HG03095 (cell line): ENCODE data around the gene ART1.
"Not testable (repeated sequence)": the region's sequence is repeated elsewhere in the genome, so short reads cannot be mapped to it uniquely, and the experiment has no call there.

Experiments used
- ATAC-seq: cut with Tn5 transposase; IDR thresholded peaks from one replicate; pipeline ENCODE4 v1.9.1; 2021; ENCODE audit warnings: moderate library complexity; ENCODE audit not compliant: unreplicated experiment

The ART1 gene

DNA sequence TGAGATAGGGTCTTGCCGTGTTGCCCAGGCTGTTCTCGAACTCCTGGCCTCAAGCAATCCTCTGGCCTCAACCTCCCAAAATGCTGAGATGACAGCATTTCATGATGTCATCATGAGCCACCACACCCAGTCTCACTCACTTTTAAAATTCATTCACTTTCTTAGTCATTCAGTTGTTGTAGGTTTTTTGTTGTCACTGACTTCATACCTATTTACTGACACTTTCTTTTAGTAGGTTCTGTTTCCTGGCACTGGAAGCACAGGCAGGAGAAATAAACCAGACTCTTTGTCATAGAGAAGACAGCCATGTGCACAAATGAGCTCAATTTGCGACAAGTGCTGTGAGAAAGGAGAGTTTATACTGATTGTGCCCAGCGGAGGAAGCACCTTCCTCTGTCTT, 13.6 kb upstream of the ART1 start:
- ATAC-seq = no peak

DNA sequence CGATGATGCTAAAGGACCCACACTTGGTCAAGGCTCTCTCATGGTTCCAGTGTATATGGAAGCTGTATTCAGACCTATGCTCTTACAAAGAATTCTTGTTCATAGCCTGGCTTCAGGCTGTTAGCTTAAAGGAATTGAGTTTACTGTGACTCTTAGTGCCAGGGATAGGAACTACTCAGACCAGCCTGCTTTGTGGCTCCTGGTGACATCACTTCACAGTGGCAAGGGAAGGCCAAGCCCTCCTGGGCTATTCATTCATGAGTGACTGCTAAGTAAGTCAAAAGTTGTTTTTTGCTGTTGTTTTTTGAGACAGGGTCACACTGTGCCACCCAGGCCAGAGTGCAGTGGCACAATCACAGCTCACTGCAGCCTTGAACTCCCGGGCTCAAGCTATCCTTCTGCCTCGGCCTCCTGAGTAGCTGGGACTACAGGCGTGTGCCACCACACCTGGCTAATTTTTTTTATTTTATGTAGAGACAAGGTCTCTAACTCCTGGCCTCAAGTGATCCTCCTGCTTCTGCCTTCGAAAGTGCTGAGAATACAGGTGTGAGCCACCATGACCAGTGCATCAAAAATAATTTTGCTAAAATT, 12.8 kb upstream of the ART1 start:
- no peak for ATAC-seq

DNA sequence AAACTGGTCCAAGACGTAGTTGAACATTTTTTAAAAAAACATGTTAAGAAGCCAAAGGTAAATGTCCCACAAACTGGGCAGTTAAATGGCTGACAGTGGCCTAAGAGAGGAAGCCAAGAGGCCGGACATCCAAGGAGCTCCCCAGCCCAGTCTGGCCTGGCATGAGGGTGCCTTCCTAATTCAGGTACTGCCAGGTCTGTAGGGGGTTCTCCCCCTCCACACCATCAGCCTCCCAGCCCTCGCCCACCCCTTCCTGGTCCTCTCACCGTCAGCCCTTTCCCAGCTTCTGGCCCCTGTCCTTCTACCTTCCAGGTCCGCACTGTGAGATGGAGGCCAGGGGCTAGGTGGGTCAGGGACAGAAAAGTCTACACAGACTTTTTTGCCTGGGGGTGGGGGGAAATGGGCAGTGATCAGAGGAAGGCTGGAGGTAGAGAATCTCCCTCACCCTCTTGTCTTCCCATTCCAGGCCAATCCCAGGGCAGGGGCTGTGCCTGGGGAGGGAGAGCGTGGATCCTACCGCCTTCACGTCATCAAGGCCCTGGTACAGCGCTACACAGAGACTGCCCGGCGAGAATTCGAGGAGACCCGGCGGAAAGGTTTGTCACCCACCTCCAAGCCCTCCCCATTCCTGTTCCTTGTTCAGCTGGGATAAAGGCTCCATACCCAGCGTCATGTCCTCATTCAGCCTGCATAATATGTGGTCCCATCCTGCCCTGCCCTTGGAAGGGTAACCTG, 9.1 kb upstream of the ART1 start:
- no peak for ATAC-seq

DNA sequence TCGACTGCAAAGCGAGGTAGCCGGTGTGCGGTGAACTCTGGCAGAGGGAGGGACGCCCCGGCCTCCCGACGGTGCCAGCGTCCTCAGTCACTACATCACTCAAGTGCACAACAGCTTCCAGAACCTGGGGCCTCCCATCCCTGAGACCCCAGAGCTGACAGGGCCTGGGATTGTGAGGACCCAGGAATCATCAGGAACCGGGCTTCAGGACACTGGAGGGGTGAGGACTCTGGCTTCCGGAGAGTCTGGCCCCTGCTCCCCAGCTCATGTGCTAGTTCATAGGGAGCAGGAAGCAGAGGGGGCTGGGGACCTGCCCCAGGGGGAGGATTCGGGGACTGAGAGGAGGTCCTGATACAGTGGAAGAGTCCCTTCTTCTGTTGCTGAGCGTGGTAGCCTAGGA, 7.7 kb upstream of the ART1 start:
- no peak for ATAC-seq

DNA sequence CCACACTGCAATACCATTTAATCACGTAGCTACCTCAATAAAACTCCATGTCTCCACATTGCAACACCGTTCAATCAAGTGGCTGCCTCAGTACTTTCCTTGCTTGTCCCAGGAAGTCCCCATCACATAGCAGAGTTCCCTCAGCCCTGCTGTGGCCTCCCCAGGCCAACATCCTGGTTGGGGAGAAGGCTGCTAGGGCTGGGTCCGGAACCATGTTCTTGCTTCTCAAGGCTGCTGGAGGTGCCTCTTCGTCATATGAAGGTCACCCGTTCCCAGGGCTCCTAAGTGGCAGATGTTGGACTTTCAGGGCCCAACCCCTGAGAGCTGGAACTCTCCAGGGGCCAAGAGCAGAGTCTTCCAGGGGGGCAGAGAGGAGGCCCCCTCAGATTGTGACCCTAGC, 6.4 kb upstream of the ART1 start:
- no peak for ATAC-seq

DNA sequence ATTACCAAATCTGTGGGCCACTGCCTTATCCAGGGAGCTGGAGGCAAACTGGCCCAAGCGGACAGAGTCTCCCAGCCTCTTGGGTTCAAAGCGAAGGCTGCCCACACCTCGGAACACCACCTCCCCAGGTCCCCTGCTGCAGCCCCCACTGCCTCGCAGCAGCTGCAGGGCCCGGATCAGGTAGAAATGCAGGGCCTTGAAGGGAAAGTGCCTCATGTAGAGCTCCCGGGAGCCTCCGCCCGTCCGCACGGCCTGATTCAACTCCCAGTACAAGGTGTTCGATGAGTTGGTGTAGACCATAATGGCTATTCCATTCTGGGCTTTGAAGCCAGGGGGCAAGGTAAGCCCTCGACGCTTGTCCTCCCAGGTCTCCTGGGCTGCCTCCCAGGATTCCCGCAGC, 5.1 kb upstream of the ART1 start:
- no peak for ATAC-seq

DNA sequence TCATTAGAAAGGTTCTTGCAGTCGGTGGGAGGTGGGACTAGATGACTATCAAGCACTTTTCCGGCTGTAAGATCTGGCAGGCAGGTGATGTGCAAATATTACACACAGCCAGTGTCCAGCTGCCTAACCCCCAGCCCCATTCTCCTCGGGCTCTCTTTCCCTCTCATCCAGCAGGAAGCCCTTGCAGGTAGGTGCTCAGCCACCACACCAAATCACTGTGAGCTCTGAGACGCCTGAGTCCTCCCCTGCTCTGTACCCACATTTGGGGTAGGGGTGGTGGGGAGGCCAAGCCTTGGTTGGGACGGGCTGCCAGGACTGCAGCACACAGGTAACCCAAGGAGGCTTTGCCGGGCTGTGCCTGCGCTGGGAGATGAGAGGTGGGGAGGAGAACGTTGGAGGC, 3.7 kb upstream of the ART1 start:
- no peak for ATAC-seq

DNA sequence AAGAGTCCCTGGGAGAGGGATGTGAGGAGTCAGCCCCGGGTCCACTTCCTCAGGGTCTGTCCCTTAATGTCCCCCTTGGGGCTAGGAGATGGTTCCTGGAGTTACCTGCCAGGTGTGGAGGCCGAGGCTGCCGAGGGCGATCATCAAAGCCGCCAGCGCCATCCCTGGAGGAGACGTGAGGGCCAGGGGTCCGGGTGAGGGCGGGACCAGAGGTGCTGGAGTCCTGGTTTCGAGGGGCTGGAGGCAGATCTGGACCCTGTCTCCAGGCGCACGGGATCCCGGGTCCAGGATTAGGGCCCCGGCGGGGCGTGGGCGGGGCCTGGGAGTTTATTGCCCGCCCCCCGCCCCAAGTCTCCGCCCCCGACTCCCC, 3.2 kb upstream of the ART1 start, which contains the start of gene ART5:
TSS of gene ART5 (minus strand) at position 292 of the 370 bp plus-strand sequence. CDS start at position 162, 130 bp downstream.
- no peak for ATAC-seq

DNA sequence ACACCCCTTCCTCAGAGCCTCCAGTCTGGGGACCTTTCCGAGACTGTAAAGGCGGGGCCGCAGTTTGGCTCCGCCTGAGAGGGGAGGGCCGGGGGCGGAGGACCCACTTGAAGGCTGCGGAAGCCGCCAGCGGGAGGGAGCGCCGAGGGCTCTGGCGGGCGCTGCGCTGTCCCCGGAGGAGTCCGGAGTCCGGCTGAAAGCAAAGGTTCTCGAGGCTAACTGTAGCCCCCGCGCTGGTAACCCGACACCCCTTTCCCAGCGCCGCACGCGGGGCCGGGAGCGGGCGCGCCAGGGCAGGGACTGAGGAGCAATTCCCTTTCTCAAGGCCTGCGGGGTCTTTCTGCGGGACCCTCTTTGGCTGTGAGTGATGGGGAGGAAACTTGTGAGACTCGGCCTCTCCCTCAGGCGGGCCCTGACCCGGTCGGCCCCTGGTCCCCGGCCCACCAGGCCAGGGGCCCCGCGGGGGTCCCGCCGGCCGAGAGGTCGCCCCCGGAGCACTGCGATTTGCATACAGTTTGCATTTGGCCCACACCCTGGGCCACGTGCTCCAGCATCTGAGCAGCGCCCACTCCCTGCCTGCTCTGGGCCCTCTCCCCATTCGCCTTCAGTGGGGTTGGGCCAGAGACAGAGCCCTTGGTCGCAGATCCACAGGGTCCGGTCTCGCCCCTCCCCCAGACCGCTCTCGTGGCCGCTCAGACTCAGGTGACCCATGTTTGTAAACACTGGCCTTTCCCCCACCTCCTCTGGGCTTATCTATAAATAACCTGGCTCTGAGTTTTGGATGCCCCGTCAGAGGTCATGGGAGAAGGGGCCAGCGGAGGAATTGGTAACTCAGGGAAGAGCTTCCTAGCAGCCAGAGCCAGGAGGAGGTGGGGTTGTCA, 2.6 kb upstream of the ART1 start:
- ATAC-seq = no peak

DNA sequence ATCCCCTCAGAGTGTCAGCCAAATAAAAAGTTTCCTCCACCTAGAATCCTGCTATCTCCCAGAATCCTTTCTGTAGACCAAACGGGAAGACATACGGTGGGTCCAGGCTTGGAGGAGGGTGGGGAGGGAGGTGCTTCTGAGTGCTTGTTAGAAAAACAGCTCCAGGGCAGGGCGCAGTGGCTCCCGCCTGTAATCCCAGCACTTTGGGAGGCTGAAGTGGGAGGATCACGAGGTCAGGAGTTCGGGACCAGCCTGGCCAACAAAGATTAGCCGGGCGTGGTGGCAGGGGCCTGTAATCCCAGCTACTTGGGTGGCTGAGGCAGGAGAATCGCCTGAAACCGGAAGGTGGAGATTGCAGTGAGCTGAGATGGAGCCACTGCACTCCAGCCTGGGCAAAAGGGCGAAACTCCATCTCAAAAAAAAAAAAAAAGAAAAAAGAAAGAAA, 1.8 kb upstream of the ART1 start:
- not testable (repeated sequence) for ATAC-seq

DNA sequence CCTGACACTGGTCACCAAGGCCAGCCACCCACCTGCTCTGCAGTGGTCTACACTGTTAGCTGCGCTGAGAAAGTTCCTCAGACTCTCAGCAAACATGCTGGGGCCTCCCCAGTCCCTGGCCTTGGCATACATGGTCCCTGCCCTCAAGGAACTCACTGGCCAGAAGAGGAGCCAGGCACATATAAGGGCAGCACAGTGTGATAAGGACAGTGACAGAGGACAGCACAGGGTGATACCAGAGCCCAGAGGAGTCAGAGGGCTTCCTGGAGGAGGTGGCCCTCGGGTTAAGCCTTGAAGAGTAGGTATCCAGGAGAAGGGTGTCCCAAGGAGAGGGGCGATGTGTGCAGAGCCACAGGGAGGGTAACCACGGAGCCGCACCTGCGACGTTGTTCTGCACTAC, 624 bp downstream of the ART1 start:
- no peak for ATAC-seq

DNA sequence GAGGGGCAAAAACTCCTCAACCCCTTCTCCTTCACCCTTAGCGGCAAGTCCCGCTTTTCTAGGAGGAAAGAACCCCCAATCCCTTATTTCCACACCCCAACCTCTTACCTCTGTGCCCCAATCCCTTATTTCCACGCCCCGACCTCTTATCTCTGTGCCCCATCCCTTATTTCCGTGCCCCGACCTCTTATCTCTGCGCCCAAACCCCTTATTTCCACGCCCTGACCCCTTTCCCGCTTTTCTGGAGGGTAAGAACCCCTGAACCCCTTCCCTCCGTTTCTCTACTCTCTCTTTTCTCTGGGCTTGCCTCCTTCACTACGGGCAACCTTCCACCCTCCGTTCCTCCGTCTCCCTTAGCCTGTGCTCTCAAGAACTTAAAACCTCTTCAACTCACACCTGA, 3.9 kb downstream of the ART1 start:
- ATAC-seq = not testable (repeated sequence)

DNA sequence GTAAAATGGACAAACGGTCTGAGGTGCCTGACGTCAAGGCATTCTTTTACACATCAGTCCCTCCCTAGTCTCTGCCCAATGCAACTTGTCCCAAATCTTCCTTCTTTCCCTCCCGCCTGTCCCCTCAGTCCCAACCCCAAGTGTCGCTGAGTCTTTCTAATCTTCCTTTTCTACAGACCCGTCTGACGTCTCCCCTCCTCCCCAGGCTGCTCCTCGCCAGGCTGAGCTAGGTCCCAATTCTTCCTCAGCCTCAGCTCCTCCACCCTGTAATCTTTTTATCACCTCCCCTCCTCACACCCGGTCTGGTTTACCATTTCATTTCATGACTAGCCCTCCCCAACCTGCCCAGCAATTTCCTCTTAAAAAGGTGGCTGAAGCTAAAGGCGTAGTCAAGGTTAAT, 4.4 kb downstream of the ART1 start:
- ATAC-seq = not testable (repeated sequence)

DNA sequence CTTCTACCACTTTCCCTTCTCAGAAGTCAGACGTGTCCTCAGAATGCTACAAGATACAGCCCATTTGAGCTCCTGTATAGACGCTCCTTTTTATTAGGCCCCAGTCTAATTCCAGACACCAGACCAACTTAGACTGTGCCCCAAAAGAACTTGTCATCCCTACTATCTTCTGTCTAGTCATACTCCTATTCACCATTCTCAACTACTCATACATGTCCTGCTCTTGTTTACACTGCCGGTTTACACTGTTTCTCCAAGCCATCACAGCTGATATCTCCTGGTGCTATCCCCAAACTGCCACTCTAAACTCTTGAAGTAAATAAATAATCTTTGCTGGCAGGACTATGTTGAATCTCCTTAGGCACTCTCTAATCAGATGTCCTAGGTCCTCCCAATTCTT, 7.6 kb downstream of the ART1 start:
- ATAC-seq = not testable (repeated sequence)

DNA sequence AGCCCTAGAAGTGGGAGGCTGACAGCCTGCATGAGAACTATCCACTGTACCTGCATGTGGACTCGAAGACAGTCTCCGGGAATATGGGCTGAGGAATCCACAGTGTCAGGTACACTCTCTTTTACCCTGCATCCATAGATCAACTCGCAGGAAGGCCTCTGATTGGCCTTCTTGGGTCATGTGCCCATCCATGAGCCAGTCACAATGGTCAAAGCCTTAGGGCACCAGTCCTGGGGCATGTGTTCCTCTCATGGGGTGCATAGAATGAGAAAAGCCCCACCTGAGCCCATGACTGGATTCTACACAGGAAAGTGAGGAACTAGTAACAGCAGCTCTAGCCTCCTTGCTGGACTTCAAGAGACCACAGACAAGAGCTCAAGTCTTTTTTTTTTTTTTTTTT, 10.6 kb downstream of the ART1 start:
- no peak for ATAC-seq

DNA sequence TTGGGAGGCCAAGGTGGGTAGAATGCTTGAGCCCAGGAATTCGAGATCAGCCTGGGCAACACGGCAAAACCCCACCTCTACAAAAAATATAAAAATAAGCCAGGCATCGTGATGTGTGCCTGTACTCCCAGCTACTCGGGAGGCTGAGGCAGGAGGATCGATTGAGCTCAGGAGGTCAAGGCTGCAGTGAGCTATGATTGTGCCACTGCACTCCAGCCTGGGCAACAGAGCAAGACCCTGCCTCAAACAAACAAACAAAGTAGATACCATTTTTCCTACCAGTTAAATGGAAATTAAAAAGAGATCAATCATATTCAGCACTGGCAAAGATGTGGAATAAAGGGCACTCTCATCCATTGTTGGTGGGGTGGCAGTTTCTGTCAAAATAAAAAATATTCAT, 12.4 kb downstream of the ART1 start:
- not testable (repeated sequence) for ATAC-seq

DNA sequence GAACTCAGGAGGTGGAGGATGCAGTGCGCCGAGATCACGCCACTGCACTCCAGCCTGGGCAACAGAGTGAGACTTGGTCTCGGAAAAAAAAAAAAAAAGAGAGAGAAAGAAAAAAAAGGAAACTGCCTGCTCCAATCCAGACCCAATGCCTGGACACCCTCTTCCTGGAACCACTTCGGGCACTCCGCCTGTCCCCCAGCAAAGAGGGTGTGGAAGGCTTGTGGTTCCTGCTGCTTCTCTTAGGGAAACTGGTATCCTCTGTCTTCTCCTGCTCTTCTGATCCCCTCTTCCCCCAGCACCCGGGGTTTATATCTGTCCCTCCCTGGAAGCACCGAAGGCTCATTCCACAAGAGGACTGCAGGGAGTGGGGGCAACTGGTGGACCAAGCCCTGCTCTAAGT, 13.3 kb downstream of the ART1 start:
- ATAC-seq = no peak

DNA sequence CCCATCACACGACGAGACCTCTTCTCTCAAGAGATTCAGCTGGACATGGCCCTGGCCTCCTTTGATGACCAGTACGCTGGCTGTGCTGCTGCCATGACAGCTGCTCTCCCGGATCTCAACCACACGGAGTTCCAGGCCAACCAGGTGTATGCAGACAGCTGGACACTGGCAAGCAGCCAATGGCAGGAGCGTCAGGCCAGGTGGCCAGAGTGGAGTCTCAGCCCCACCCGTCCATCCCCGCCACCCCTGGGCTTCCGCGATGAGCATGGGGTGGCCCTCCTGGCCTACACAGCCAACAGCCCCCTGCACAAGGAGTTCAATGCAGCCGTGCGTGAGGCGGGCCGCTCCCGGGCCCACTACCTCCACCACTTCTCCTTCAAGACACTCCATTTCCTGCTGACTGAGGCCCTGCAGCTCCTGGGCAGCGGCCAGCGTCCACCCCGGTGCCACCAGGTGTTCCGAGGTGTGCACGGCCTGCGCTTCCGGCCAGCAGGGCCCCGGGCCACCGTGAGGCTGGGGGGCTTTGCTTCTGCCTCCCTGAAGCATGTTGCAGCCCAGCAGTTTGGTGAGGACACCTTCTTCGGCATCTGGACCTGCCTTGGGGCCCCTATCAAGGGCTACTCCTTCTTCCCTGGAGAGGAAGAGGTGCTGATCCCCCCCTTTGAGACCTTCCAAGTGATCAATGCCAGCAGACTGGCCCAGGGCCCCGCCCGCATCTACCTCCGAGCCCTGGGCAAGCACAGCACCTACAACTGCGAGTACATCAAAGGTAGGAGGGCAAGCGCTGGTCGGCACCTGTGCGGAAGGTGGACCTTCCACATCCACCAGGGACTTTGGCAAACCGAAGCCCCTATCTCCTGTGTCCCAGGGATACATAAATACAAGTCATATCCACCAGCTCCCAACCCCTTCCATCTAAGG, 14.9 kb downstream of the ART1 start:
- ATAC-seq = no peak

DNA sequence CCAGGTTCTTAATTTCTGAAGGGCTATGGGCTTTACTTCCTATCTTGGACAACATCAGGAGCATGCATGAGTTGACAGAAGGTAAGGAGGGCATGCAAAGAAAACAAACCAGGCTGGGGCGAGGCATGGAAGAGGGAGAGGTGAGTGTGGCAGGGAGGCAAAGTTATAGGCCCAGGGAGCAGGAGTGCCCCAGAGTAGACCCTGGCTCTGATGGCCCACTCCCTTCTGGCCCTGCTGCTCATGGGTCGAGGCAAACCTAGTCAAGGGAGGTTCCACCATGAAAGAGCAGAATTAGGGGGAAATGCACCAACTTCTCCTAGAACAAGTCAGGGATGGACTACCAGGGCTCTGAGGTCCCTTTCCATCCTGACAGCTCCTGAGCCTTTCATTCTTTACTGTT, 16.0 kb downstream of the ART1 start:
- no peak for ATAC-seq

DNA sequence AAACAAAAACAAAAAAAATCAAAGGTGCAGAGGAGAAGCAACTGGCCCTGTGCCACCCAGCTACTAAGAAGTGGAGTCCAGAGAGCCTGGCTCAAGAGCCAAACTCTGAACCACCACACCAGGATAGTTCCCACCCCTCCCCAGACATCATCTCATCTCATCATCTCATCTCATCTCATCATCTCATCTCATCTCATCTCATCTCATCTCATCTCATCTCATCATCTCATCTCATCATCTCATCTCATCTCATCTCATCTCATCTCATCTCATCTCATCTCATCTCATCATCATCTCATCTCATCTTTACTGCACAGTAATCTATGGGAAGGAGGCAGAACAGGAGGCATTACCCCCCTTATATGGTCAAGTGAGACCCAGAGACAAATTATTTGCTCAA, 17.9 kb downstream of the ART1 start:
- no peak for ATAC-seq
